Measurements from ENCODE around the gene RBPJL.

- no peak for TF ChIP-seq CTCF (IDR thresholded peaks at IDR 0.05)
- no peak for TF ChIP-seq POLR2AphosphoS5 (IDR thresholded peaks at IDR 0.05)
- no peak for TF ChIP-seq POLR2A (IDR thresholded peaks at IDR 0.05)
Measured at GRCh38 chr20:45307076-45307640, 518 bp downstream of the RBPJL start.

Measured in gastroesophageal sphincter (tissue), 3 donors.